NCI-H1105 (cell line): ENCODE data around the gene SYNE3.

Experiments used
- DNase-seq: peaks from one replicate; lab custom pipeline; 2025; lab: John Stamatoyannopoulos, UW

Gene SYNE3

GRCh38 chr14:95474941-95475340 lies 41.5 kb downstream of the SYNE3 start:
- DNase-seq, result no peak

GRCh38 chr14:95474486-95474885 lies 42.0 kb downstream of the SYNE3 start:
- DNase-seq, result no peak

DNA sequence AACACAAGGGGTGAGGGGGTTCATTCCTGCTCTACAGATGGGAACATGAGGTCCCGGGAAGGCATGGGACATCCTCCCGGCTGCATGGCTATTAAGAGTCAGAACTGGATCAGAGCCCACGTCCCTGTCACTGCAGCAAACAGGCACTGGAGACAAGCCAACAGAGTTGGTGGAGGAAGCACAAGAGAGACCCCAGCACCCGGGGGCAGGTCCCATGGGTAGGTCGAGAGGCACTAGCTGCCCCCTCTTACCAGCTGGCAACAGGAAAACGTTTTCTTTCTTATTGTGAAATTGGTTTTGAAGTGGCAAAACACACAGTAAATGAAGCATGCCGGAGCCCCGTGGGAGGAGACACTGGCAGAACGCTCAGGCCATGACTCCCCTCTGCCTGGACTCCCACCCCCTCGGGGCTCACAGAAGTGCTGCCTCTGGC lies 43.6 kb downstream of the SYNE3 start:
- DNase-seq, result no peak

DNA sequence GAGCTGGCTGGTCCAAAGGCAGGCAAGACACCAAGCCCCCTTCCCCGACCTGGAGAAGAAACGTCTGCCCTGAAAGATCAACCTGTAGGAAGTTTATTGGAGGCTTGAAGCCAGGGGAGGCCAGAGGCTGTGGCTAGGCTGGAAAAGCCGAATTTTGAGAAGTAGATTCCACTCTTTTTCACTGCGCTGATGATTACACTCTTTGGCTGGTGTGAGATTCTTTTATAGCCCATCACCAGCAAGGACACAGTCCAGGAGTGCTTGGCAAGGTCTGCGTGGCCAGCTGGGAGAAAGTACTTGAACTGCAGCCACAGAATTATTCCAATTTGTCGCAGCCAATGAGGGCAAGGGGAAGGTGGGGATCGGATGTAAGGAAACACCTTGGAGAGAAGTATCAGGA lies 45.0 kb downstream of the SYNE3 start:
- no peak for DNase-seq

- DNase-seq, result no peak
Measured at GRCh38 chr14:95471016-95471415, 45.4 kb downstream of the SYNE3 start.

- DNase-seq, result no peak
Measured at GRCh38 chr14:95469134-95469481, 47.3 kb downstream of the SYNE3 start.

GRCh38 chr14:95468448-95469133 lies 47.9 kb downstream of the SYNE3 start:
- DNase-seq, result no peak

DNA sequence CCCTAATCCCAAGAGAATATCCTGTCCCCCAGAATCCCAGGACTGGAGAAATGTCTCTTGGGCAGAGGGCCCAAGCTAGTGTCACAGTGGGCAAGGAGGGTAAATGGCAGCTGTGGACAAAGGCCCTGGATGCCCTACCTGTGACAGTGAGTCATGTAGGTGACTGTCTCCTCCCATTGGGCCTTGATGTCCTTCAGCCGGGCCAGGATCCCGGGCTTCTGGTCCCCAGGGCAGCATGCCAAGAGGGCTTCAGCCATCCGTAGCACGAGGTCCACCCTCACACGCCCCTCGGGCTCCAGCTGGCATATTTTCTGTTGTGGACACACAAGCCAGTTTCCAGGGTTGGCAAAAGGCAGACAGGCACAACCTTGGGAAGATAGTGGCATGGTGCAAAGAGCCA lies 48.8 kb downstream of the SYNE3 start:
- no peak for DNase-seq

DNA sequence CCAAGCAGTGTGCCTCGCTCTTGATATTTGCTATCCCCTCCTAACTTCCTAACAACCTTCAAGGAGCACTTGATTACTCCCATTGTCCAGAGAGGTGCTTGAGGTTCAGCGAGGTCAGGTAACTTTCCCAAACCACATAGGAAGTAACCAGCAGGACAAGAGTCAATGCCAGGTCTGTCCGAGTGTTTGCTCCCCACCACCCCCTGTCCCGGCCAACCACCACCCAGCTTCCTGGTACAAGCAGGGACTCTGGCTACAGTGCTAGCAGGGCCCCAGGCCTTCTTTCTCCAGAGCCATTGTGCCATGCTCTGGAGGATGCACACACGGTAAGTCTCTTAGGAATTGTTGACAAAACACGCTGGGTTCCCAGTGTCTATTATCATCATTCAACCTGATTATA lies 49.2 kb downstream of the SYNE3 start:
- no peak for DNase-seq
